Colonic mucosa (tissue), 4 donors: ENCODE data around the gene MAPK1. TPM values are rescaled to one million over a fixed set of nuclear protein-coding genes. Genes with fewer than 3 reads are reported as not detected.
"Not testable (repeated sequence)": the region's sequence is repeated elsewhere in the genome, so short reads cannot be mapped to it uniquely, and the experiment has no call there.

Experiments used
- DNase-seq: peaks from one replicate; pipeline ENCODE4 v3.0.0-alpha.2; 2020
- H3K27ac ChIP-seq: fragments of 200-600 bp; one replicate; pipeline ENCODE4 v1.8.0; 2021
- H3K27me3 ChIP-seq: fragments of 200-600 bp; one replicate; pipeline ENCODE4 v1.8.0; 2021
- H3K36me3 ChIP-seq: fragments of 200-600 bp; one replicate; pipeline ENCODE4 v1.8.0; 2021
- H3K4me1 ChIP-seq: fragments of 200-600 bp; one replicate; pipeline ENCODE4 v1.8.0; 2021; ENCODE audit warnings: mild to moderate bottlenecking
- H3K4me3 ChIP-seq: fragments of 200-600 bp; one replicate; pipeline ENCODE4 v1.8.0; 2021
- H3K9ac ChIP-seq, 2 donors: one replicate each; pipeline ENCODE4 v1.7.0; 2013; ENCODE audit warnings: control low read depth in 2 of 2, low read depth in 2 of 2, low read length in 2 of 2
- H3K9me3 ChIP-seq: fragments of 200-600 bp; one replicate; pipeline ENCODE4 v1.8.0; 2021
- CTCF ChIP-seq: fragments of 200-600 bp; IDR thresholded peaks from one replicate; pipeline ENCODE4 v1.8.0; 2022; ENCODE audit warnings: antibody characterized with exemption, mild to moderate bottlenecking
- intact Hi-C: fragments of 100-400 bp; cut with DNase I; formaldehyde crosslinking; loops from one replicate; pipeline ENCODE4 v1.14.1; 2022
- total RNA-seq, 2 donors: library from RNA; stranded (reverse); fragmentation: NEBNext Ultra II Directional in 1 of 2; extraction: Animal tissue kit (Norgen Biotek cat#: 25700) in 1 of 2; gene quantifications; one replicate each; pipeline ENCODE4 v1.2.1, GENCODE V29; 2021
- donor health status: healthy.
- donor health status: DM: no; HTN: no; CAD: no.
- donor health status: DM: no; HTN: no; CAD: no.

Gene MAPK1
- total RNA-seq, 2 donors from 2014 or later, result 140 to 147 TPM

- no peak for TF ChIP-seq CTCF
- intact Hi-C loops, result no loop called here
Measured at GRCh38 chr22:21881841-21882753, 14.7 kb upstream of the MAPK1 start.

GRCh38 chr22:21876486-21877176, 9.2 kb upstream of the MAPK1 start:
- H3K27ac ChIP-seq, result no peak overlapping the region
- no peaks in the 10 kb centered on the region for H3K9me3 ChIP-seq
- no peaks in the 10 kb centered on the region for H3K27me3 ChIP-seq
- H3K9ac ChIP-seq, result no peak overlapping the region
- H3K36me3 ChIP-seq, result no peaks in the 10 kb centered on the region
- no peak for TF ChIP-seq CTCF
- H3K4me1 ChIP-seq, result no peaks in the 10 kb centered on the region
- H3K4me3 ChIP-seq, result no peak overlapping the region
- intact Hi-C loops, result no loop called here
- DNase-seq, result no peak

More at GRCh38 chr22:21881841-21882753, 14.7 kb upstream of the MAPK1 start:
- Histone ChIP-seq H3K4me3 (no peak overlapping the region), H3K9me3 (no peaks in the 10 kb centered on the region), H3K27ac (no peak overlapping the region), H3K4me1 (no peaks in the 10 kb centered on the region), H3K36me3 (no peaks in the 10 kb centered on the region), H3K9ac (no peak overlapping the region), H3K27me3 (no peaks in the 10 kb centered on the region)
- DNase-seq, result no peak

DNA sequence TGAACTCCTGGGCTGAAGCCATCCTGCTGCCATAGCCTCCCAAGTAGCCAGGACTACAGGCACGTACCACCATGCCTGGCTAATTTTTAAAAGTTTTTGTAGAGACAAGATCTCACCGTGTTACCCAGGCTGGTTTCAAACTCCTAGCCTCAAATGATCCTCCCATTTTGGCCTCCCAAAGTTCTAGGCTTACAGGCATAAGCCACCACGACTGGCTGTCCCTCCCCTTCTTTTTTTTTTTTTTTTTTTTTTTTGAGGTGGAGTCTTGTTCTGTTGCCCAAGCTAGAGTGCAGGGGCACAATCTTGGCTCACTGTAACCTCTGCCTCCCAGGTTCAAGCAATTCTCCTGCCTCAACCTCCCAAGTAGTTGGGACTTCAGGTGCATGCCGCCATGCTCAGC, 7.5 kb upstream of the MAPK1 start:
- H3K27me3 ChIP-seq, intact Hi-C loops, H3K36me3 ChIP-seq, H3K27ac ChIP-seq, DNase-seq, H3K4me3 ChIP-seq, H3K9ac ChIP-seq, H3K9me3 ChIP-seq, H3K4me1 ChIP-seq: not testable (repeated sequence)

- Histone ChIP-seq H3K27me3 (no peaks in the 10 kb centered on the region), H3K9ac (no peak overlapping the region), H3K27ac (no peak overlapping the region), H3K4me3 (no peak overlapping the region), H3K9me3 (no peaks in the 10 kb centered on the region), H3K4me1 (no peaks in the 10 kb centered on the region), H3K36me3 (no peaks in the 10 kb centered on the region)
- no peak for TF ChIP-seq CTCF
- intact Hi-C loops, result no loop called here
- no peak for DNase-seq
Measured at GRCh38 chr22:21873619-21874018, 6.2 kb upstream of the MAPK1 start.

DNA sequence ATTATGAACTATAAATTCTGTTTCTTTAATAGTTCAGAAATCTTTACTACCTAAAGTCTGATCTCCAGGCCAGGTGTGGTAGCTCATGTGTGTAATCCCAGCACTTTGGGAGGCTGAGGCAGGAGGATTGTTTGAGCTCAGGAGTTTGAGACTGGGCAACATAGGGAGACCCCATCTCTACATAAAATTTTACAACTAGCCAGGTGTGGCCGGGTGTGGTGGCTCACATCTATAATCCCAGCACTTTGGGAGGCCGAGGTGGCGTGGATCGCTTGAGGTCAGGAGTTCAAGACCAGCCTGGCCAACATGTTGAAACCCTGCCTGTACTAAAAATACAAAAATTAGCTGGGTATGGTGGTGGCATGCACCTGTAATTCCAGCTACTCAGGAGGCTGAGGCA, 5.3 kb upstream of the MAPK1 start:
- H3K9ac ChIP-seq, H3K9me3 ChIP-seq, H3K4me1 ChIP-seq, H3K27me3 ChIP-seq, DNase-seq, H3K36me3 ChIP-seq, intact Hi-C loops, H3K4me3 ChIP-seq, H3K27ac ChIP-seq: not testable (repeated sequence)

DNA sequence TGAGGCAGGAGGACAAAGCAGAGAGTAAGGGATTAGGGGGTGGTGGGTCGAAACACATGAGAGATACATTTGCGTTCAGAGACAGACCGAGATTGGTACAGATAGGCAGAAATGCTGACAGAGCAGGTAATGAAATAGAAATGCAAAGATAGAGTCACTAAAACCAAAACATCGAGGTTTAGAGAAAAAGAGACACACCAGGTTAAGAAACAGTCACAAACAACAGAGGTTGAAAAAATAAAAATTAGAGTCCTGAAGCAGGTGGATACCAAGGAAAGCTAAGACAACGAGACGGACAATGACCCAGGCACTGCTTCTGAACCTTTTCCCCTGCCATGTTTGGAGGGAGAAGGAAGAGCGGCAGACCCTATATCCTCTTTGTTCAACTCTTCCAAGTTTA, 1.2 kb upstream of the MAPK1 start:
- Histone ChIP-seq H3K36me3 (no peaks in the 10 kb centered on the region), H3K4me1 (peaks cover 6% of the 10 kb centered on the region), H3K9ac (no peak overlapping the region), H3K27me3 (no peaks in the 10 kb centered on the region), H3K4me3 (no peak overlapping the region), H3K27ac (no peak overlapping the region), H3K9me3 (no peaks in the 10 kb centered on the region)
- no peak for TF ChIP-seq CTCF
- intact Hi-C loops, result no loop called here
- DNase-seq, result no peak
